Vagina (tissue), 2 donors: ENCODE results near the gene DZANK1.

ENCODE experiments used
- POLR2A ChIP-seq, 2 donors: fragments of 450-650 bp; IDR thresholded peaks; one replicate each; pipeline ENCODE4 v1.6.1; 2017; ENCODE audit warnings: antibody characterized with exemption in 2 of 2, mild to moderate bottlenecking in 2 of 2, moderate library complexity in 2 of 2
- POLR2AphosphoS5 ChIP-seq, 2 donors: sonication (generic); formaldehyde crosslinking; IDR thresholded peaks; one replicate each; pipeline ENCODE4 v1.9.0; 2017; ENCODE audit warnings: antibody characterized with exemption in 2 of 2, mild to moderate bottlenecking in 2 of 2, low read depth in 1 of 2; ENCODE audit not compliant: insufficient read depth in 1 of 2
- TF ChIP-seq, protein P1 (sequence below), 3 experiments: fragments of 450-650 bp in 2 of 3; fragments of 200-600 bp in 1 of 3; sonication (generic) in 1 of 3; IDR thresholded peaks; one replicate each; pipeline ENCODE4 v1.5.1; 2017 to 2019; ENCODE audit warnings: antibody characterized with exemption in 3 of 3, mild to moderate bottlenecking in 2 of 3, moderate library complexity in 2 of 3

DNA sequence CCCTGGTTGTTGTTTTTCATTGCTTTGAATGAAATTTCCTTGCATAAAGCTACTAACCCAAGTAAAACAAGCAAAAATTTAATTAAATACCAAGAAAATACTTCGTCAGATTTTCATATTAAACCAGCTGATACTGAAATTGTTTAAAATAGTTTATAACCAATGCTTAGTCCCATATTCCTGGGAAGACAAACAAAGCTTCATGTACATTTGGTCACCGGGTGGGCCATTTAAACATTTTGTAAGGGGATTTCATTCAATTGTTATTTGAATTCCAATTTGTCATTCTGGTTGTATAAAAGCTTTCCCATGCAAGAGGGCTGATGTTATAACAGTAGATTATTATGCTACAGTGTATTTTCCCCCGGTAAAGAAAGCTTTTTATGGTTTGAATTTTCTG is 30.8 kb upstream of the DZANK1 start:
- TF ChIP-seq, protein P1, sequence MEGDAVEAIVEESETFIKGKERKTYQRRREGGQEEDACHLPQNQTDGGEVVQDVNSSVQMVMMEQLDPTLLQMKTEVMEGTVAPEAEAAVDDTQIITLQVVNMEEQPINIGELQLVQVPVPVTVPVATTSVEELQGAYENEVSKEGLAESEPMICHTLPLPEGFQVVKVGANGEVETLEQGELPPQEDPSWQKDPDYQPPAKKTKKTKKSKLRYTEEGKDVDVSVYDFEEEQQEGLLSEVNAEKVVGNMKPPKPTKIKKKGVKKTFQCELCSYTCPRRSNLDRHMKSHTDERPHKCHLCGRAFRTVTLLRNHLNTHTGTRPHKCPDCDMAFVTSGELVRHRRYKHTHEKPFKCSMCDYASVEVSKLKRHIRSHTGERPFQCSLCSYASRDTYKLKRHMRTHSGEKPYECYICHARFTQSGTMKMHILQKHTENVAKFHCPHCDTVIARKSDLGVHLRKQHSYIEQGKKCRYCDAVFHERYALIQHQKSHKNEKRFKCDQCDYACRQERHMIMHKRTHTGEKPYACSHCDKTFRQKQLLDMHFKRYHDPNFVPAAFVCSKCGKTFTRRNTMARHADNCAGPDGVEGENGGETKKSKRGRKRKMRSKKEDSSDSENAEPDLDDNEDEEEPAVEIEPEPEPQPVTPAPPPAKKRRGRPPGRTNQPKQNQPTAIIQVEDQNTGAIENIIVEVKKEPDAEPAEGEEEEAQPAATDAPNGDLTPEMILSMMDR (IDR thresholded peaks at IDR 0.05), result no peak
- no peak for TF ChIP-seq POLR2AphosphoS5 (IDR thresholded peaks at IDR 0.05; ENCODE audit: insufficient read depth in 1 of 2, low read depth in 1 of 2)
- TF ChIP-seq POLR2A (IDR thresholded peaks at IDR 0.05), result no peak
